ENCODE data around the gene STX1A. TPM values are rescaled to one million over a fixed set of nuclear protein-coding genes. Genes with fewer than 3 reads are reported as not detected.

Gene STX1A
- total and polyA plus RNA-seq, 2 of the 13 experiments (the other 11 are each of a cell fraction or from before 2014, with no cell fraction given), result 6.1 to 12.2 TPM

DNA sequence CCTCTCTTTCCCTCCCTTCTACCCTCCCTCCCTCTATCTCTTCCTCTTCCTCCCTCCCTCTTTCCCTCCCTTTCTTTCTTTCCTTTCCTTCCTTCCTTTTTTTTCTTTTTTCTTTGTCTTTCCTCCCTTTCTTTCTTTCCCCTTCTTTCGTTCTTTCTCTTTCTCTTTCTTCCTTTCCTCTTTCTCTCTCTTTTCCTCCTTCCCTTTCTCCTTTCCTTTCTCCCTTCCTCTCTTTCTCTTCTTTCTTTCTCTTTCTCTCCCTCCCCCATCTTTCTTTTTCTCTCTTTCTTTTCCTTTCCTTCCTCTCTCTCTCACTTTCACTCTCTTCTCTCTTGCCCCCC lies 43.2 kb upstream of the STX1A start:
- in situ Hi-C loops (cut with HindIII; ENCODE audit: extremely low pct_ligation_motif_present, low pct_unique_long_range_greater_than_20kb), result no loop called here
- Histone ChIP-seq H3K4me1 (ENCODE audit: insufficient read depth, low read length) (peaks cover 14% of the 10 kb centered on the region), H3K27me3 (ENCODE audit: control insufficient read depth in 1 of 2, insufficient read depth in 2 of 2, low read length in 2 of 2) (no peaks in the 10 kb centered on the region), H3K36me3 (replicated peaks in 1 of 2; ENCODE audit: control insufficient read depth in 1 of 2, insufficient read depth in 2 of 2, low read length in 2 of 2) (no peaks in the 10 kb centered on the region), H3K9ac (ENCODE audit: insufficient read depth, low read depth, low read length) (no peak overlapping the region), H3K4me2 (ENCODE audit: low read depth, low read length) (no peak overlapping the region), H3K79me2 (ENCODE audit: insufficient read depth, low read length) (no peaks in the 10 kb centered on the region), H3K4me3 (replicated peaks in 1 of 3; ENCODE audit: insufficient read depth in 1 of 3, low read depth in 2 of 3, low read length in 3 of 3) (no peak overlapping the region), H3K27ac (ENCODE audit: extremely low read length, insufficient read depth, low read length) (no peak overlapping the region), H3K9me3 (ENCODE audit: low read length) (no peaks in the 10 kb centered on the region), H4K20me1 (ENCODE audit: insufficient read depth, low read length) (no peaks in the 10 kb centered on the region), H2AFZ (ENCODE audit: low read length) (no peak overlapping the region)
- POLR2A ChIA-PET, result no interaction called here
- TF ChIP-seq, protein P1, sequence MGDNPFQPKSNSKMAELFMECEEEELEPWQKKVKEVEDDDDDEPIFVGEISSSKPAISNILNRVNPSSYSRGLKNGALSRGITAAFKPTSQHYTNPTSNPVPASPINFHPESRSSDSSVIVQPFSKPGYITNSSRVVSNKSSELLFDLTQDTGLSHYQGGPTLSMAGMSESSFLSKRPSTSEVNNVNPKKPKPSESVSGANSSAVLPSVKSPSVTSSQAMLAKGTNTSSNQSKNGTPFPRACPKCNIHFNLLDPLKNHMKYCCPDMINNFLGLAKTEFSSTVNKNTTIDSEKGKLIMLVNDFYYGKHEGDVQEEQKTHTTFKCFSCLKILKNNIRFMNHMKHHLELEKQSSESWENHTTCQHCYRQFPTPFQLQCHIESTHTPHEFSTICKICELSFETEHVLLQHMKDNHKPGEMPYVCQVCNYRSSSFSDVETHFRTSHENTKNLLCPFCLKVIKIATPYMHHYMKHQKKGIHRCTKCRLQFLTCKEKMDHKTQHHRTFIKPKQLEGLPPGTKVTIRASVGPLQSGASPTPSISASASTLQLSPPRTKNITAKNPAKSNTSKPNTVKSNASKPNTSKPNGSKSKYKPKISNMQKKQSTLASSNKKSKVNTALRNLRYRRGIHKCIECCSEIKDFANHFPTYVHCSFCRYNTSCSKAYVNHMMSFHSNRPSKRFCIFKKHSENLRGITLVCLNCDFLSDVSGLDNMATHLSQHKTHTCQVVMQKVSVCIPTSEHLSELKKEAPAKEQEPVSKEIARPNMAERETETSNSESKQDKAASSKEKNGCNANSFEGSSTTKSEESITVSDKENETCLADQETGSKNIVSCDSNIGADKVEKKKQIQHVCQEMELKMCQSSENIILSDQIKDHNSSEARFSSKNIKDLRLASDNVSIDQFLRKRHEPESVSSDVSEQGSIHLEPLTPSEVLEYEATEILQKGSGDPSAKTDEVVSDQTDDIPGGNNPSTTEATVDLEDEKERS (CRISPR knock-in tag; IDR thresholded peaks at IDR 0.05), result no peak
- CTCF ChIA-PET (ENCODE audit: low intra/inter-chr PET ratio, low total read pairs), result no interaction called here
- ATAC-seq, result no peak
- WGBS (ENCODE audit: low lambda C conversion rate), result 26% methylated on average over 1 of the region's 1 CpG
- BruUV-seq (replicated peaks), result no TSS peak
- no peak for FAIRE-seq
- no peak for DNase-seq (ENCODE audit: low spot score)
- intact Hi-C loops (cut with micrococcal nuclease; ENCODE audit: unreplicated experiment), result no loop called here

DNA sequence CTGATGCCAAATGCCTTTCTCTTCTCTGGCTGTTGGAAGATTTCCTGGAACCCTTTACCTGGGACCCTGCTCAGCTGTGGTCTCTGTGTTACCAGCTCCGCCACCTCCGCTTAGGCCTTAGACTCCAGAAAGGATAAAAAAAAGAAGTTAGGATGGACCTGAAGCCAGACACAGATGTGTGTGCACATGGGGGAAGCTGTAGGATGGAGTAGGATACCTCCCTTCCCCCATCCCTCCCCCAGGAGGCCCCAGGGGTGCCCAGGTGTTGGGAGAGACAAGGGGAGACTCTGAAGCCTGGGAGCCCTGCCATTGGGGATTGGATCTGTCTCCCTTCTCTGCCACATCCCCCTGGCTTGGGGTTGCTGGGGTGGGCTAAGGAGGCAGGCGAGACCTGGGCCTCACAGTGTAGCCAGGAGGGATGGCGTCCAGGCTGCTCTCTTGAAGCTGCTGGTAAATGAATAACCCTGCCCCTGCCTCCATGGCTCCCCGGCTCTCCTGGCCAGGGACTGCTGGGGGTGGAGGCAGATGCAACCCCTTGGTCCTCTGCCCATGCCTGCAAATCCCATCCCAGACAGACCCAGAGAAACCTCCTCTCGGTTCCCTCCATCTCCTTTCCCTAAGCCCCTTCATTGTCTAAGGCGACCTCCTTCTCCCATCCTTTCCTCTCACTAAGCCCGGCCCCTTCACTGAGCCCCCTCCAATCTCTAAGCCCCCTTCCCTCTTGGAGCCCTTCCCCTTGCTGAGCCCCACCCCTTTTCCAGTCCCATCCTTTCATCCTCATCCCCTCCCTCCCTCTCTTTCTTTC lies 42.6 kb upstream of the STX1A start:
- no peaks in the 10 kb centered on the region for H3K27me3 ChIP-seq (ENCODE audit: control insufficient read depth in 1 of 2, insufficient read depth in 2 of 2, low read length in 2 of 2)
- no peak for TF ChIP-seq SRSF9 (IDR thresholded peaks at IDR 0.05; ENCODE audit: borderline replicate concordance, insufficient read depth, low read depth, low read length, poor library complexity, severe bottlenecking)
- TF ChIP-seq SALL2 (CRISPR knock-in tag; IDR thresholded peaks at IDR 0.05), result no peak
- TF ChIP-seq, protein P2, sequence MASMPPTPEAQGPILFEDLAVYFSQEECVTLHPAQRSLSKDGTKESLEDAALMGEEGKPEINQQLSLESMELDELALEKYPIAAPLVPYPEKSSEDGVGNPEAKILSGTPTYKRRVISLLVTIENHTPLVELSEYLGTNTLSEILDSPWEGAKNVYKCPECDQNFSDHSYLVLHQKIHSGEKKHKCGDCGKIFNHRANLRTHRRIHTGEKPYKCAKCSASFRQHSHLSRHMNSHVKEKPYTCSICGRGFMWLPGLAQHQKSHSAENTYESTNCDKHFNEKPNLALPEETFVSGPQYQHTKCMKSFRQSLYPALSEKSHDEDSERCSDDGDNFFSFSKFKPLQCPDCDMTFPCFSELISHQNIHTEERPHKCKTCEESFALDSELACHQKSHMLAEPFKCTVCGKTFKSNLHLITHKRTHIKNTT (CRISPR knock-in tag; IDR thresholded peaks at IDR 0.05), result no peak
- H3K4me1 ChIP-seq (ENCODE audit: insufficient read depth, low read length), result peaks cover 10% of the 10 kb centered on the region
- no peak overlapping the region for H2AFZ ChIP-seq (ENCODE audit: low read length)
- DNase-seq (ENCODE audit: low spot score) (no peak), FAIRE-seq (no peak), ATAC-seq (peak; percentile 80)
- no peak overlapping the region for H3K9ac ChIP-seq (ENCODE audit: insufficient read depth, low read depth, low read length)
- H3K36me3 ChIP-seq (replicated peaks in 1 of 2; ENCODE audit: control insufficient read depth in 1 of 2, insufficient read depth in 2 of 2, low read length in 2 of 2), result no peaks in the 10 kb centered on the region
- in situ Hi-C loops (cut with HindIII; ENCODE audit: extremely low pct_ligation_motif_present, low pct_unique_long_range_greater_than_20kb) (no loop called here), intact Hi-C loops (cut with micrococcal nuclease; ENCODE audit: unreplicated experiment) (no loop called here)
- CTCF ChIA-PET (ENCODE audit: low intra/inter-chr PET ratio, low total read pairs), result no interaction called here
- 62% methylated on average over 5 of the region's 8 CpGs for WGBS (ENCODE audit: low lambda C conversion rate)
- no peak overlapping the region for H3K4me3 ChIP-seq (replicated peaks in 1 of 3; ENCODE audit: insufficient read depth in 1 of 3, low read depth in 2 of 3, low read length in 3 of 3)
- POLR2A ChIA-PET, result no interaction called here
- H3K79me2 ChIP-seq (ENCODE audit: insufficient read depth, low read length), result no peaks in the 10 kb centered on the region
- no peak overlapping the region for H3K4me2 ChIP-seq (ENCODE audit: low read depth, low read length)
- no peaks in the 10 kb centered on the region for H4K20me1 ChIP-seq (ENCODE audit: insufficient read depth, low read length)
- H3K27ac ChIP-seq (ENCODE audit: extremely low read length, insufficient read depth, low read length), result no peak overlapping the region
- no peaks in the 10 kb centered on the region for H3K9me3 ChIP-seq (ENCODE audit: low read length)
- BruUV-seq (replicated peaks), result no TSS peak
